HepG2 (cell line): ENCODE results near the gene CUL9. TPM values are rescaled to one million over a fixed set of nuclear protein-coding genes. Genes with fewer than 3 reads are reported as not detected.
A peak's percentile ranks its signal among the peaks of the same experiment; 100 is the strongest.

Experiments
- DBP ChIP-seq: sonication (generic); formaldehyde crosslinking; IDR thresholded peaks from 2 replicates; pipeline ENCODE4 v1.4.0; 2020; ENCODE audit warnings: missing genetic modification reagents; ENCODE audit errors: not compliant biosample characterization
- ERF ChIP-seq: IDR thresholded peaks from 2 replicates; pipeline ENCODE4 v1.6.1; 2018; ENCODE audit warnings: missing biosample characterization, missing genetic modification reagents
- FOXC1 ChIP-seq: sonication (generic); formaldehyde crosslinking; IDR thresholded peaks from 2 replicates; pipeline ENCODE4 v1.8.0; 2022; ENCODE audit warnings: mild to moderate bottlenecking, missing genetic modification reagents, borderline replicate concordance
- FOXO4 ChIP-seq: sonication (generic); formaldehyde crosslinking; conservative IDR thresholded peaks from 2 replicates; pipeline ENCODE4 v1.8.1; 2023; ENCODE audit warnings: missing genetic modification reagents
- GABPB1 ChIP-seq: IDR thresholded peaks from 2 replicates; pipeline ENCODE4 v1.6.1; 2016; ENCODE audit warnings: mild to moderate bottlenecking, missing genetic modification reagents, moderate library complexity, missing compliant biosample characterization
- NONO ChIP-seq, 2 experiments: fragments of 450-650 bp in 1 of 2; sonication (generic) in 1 of 2; formaldehyde crosslinking in 1 of 2; IDR thresholded peaks in 1 of 2; conservative IDR thresholded peaks in 1 of 2; 2 replicates each; pipeline versions ENCODE4 v1.6.1 to v1.8.0; 2017 to 2022; ENCODE audit warnings: mild to moderate bottlenecking in 1 of 2, missing genetic modification reagents in 1 of 2, moderate library complexity in 1 of 2
- ONECUT2 ChIP-seq: sonication (generic); formaldehyde crosslinking; IDR thresholded peaks from 2 replicates; pipeline ENCODE4 v1.4.0; 2020; ENCODE audit warnings: missing genetic modification reagents
- REPIN1 ChIP-seq: sonication (generic); formaldehyde crosslinking; IDR thresholded peaks from 2 replicates; pipeline ENCODE4 v1.8.0; 2022; ENCODE audit warnings: missing genetic modification reagents, low read depth, mild to moderate bottlenecking, borderline replicate concordance
- REXO4 ChIP-seq: sonication (generic); formaldehyde crosslinking; IDR thresholded peaks from 2 replicates; pipeline ENCODE4 v1.8.0; 2022; ENCODE audit warnings: missing genetic modification reagents, mild to moderate bottlenecking, borderline replicate concordance
- SP140L ChIP-seq: sonication (generic); formaldehyde crosslinking; IDR thresholded peaks from 2 replicates; pipeline ENCODE4 v1.4.0; 2020; ENCODE audit warnings: missing genetic modification reagents, borderline replicate concordance
- SUZ12 ChIP-seq: fragments of 150-350 bp; IDR thresholded peaks from 2 replicates; pipeline ENCODE4 v1.6.1; 2014; ENCODE audit warnings: low read depth, low read length
- TBX2 ChIP-seq: sonication (generic); formaldehyde crosslinking; IDR thresholded peaks from 2 replicates; pipeline ENCODE4 v1.5.0; 2020; ENCODE audit warnings: missing genetic modification reagents, mild to moderate bottlenecking, borderline replicate concordance
- TIGD3 ChIP-seq: sonication (generic); formaldehyde crosslinking; IDR thresholded peaks from 2 replicates; pipeline ENCODE4 v1.5.1; 2020; ENCODE audit warnings: mild to moderate bottlenecking, missing genetic modification reagents, borderline replicate concordance
- TOE1 ChIP-seq: sonication (generic); formaldehyde crosslinking; IDR thresholded peaks from 2 replicates; pipeline ENCODE4 v1.4.0; 2020; ENCODE audit warnings: mild to moderate bottlenecking, missing genetic modification reagents
- ZMYM3 ChIP-seq: sonication (generic); formaldehyde crosslinking; IDR thresholded peaks from 2 replicates; pipeline ENCODE4 v1.5.1; 2020; ENCODE audit warnings: mild to moderate bottlenecking, missing genetic modification reagents
- ZNF253 ChIP-seq: sonication (generic); formaldehyde crosslinking; IDR thresholded peaks from 2 replicates; pipeline ENCODE4 v1.8.0; 2022; ENCODE audit warnings: mild to moderate bottlenecking, missing genetic modification reagents, borderline replicate concordance
- ZNF275 ChIP-seq: sonication (generic); formaldehyde crosslinking; IDR thresholded peaks from 2 replicates; pipeline ENCODE4 v1.8.0; 2022; ENCODE audit warnings: missing genetic modification reagents, mild to moderate bottlenecking, inconsistent platforms, borderline replicate concordance
- ZNF280B ChIP-seq: sonication (generic); formaldehyde crosslinking; IDR thresholded peaks from 2 replicates; pipeline ENCODE4 v1.5.0; 2020; ENCODE audit warnings: missing genetic modification reagents, mild to moderate bottlenecking, borderline replicate concordance
- ZNF282 ChIP-seq: fragments of 450-650 bp; IDR thresholded peaks from 2 replicates; pipeline ENCODE4 v1.6.1; 2018; ENCODE audit not compliant: partially characterized antibody
- ZNF775 ChIP-seq: sonication (generic); formaldehyde crosslinking; IDR thresholded peaks from 2 replicates; pipeline ENCODE4 v1.4.0; 2020; ENCODE audit warnings: missing genetic modification reagents, mild to moderate bottlenecking, moderate library complexity, borderline replicate concordance
- polyA plus RNA-seq, 8 experiments: library from polyadenylated mRNA; depleted of rRNA in 3 of 8; stranded (reverse) in 7 of 8; unstranded in 1 of 8; fragments of >200 nt; fragmentation: Illumina TruSeq in 4 of 8; extraction: Trizol in 4 of 8; gene quantifications; 2 replicates each; pipeline versions ENCODE4 v1.2.1 to v1.2.3, GENCODE V29; 2011 to 2016; ENCODE audit warnings: low read depth in 4 of 8, missing spikeins in 1 of 8, mixed read lengths in 1 of 8; ENCODE audit not compliant: insufficient read depth in 1 of 8
- total RNA-seq, 5 experiments: library from RNA; depleted of rRNA; stranded (reverse); fragments of >200 nt; fragmentation: Illumina TruSeq; extraction: Trizol; gene quantifications; 2 replicates each; pipeline ENCODE4 v1.2.3, GENCODE V29; 2016; ENCODE audit warnings: low read depth in 1 of 5

The CUL9 gene
- total and polyA plus RNA-seq, 2 of the 13 experiments (the other 11 are each of a cell fraction or from before 2014, with no cell fraction given) = 11.4 to 13.7 TPM

- TF ChIP-seq FOXO4 (CRISPR knock-in tag) = no peak
- TF ChIP-seq REXO4 (CRISPR knock-in tag) = no peak
- TF ChIP-seq NONO (IDR thresholded peaks at IDR 0.05) = no peak
- no peak for TF ChIP-seq NONO (CRISPR knock-in tag; conservative IDR thresholded peaks at IDR 0.05)
- no peak for TF ChIP-seq DBP (CRISPR knock-in tag)
- TF ChIP-seq ZNF253 (CRISPR knock-in tag) = no peak
- 0 out of 2 replicates have a peak, but pooled peaks have one; percentile 64 for TF ChIP-seq TOE1 (CRISPR knock-in tag)
- no peak for TF ChIP-seq ONECUT2 (CRISPR knock-in tag)
- no peak for TF ChIP-seq ZNF275 (CRISPR knock-in tag)
- no peak for TF ChIP-seq SUZ12
- TF ChIP-seq ZNF775 (CRISPR knock-in tag) = no peak; the same call in 1 of the 2 replicates
- peak; percentile 72; the same call in 1 of the 2 replicates for TF ChIP-seq FOXC1
- no peak for TF ChIP-seq REPIN1
- TF ChIP-seq GABPB1 (CRISPR knock-in tag) = peak; percentile 76
- TF ChIP-seq ZMYM3 (CRISPR knock-in tag) = no peak
- TF ChIP-seq TBX2 (CRISPR knock-in tag) = peak; percentile 75
- no peak for TF ChIP-seq ZNF280B (CRISPR knock-in tag)
- peak; percentile 69 for TF ChIP-seq ERF (CRISPR knock-in tag)
- TF ChIP-seq SP140L (CRISPR knock-in tag) = no peak
- no peak for TF ChIP-seq ZNF282
- peak; percentile 59; the same call in 1 of the 2 replicates for TF ChIP-seq TIGD3 (CRISPR knock-in tag)
These were observed 7.5 kb upstream of the CUL9 start (continued) for GRCh38 chr6:43174263-43175112.
